Lower lobe of right lung (tissue), 2 donors: ENCODE measurements around the gene LPIN2. TPM values are rescaled to one million over a fixed set of nuclear protein-coding genes. Genes with fewer than 3 reads are reported as not detected.
"Not testable (repeated sequence)": the region's sequence is repeated elsewhere in the genome, so short reads cannot be mapped to it uniquely, and the experiment has no call there.

Source experiments
- ATAC-seq, 2 donors: fragments of 200-7000 bp; cut with Tn5 transposase; one replicate each; pipeline ENCODE4 v1.9.1; 2020 to 2022; ENCODE audit warnings: mild to moderate bottlenecking in 2 of 2, moderate library complexity in 2 of 2
- DNase-seq: peaks from one replicate; pipeline ENCODE4 v3.0.0-alpha.2; 2020
- H3K27ac ChIP-seq: fragments of 200-600 bp; one replicate; pipeline ENCODE4 v1.8.0; 2022
- H3K27me3 ChIP-seq: fragments of 200-600 bp; one replicate; pipeline ENCODE4 v1.8.0; 2022; ENCODE audit warnings: low read depth
- H3K36me3 ChIP-seq: fragments of 200-600 bp; one replicate; pipeline ENCODE4 v1.8.0; 2022; ENCODE audit warnings: mild to moderate bottlenecking
- H3K4me1 ChIP-seq: fragments of 200-600 bp; one replicate; pipeline ENCODE4 v1.8.0; 2022
- H3K4me3 ChIP-seq: fragments of 200-600 bp; one replicate; pipeline ENCODE4 v1.8.0; 2022; ENCODE audit warnings: mild to moderate bottlenecking
- H3K9me3 ChIP-seq: fragments of 200-600 bp; one replicate; pipeline ENCODE4 v1.8.0; 2022
- CTCF ChIP-seq: fragments of 200-600 bp; IDR thresholded peaks from one replicate; pipeline ENCODE4 v1.8.0; 2022; ENCODE audit warnings: antibody characterized with exemption, mild to moderate bottlenecking
- intact Hi-C: fragments of 100-400 bp; cut with DNase I; formaldehyde crosslinking; loops from one replicate; pipeline ENCODE4 v1.11.0; 2022
- total RNA-seq: library from RNA; stranded (reverse); fragmentation: NEBNext Ultra II Directional; extraction: Animal tissue kit (Norgen Biotek cat#: 25700); gene quantifications from one replicate; pipeline ENCODE4 v1.2.1, GENCODE V29; 2021
- donor health status: DM: no; HTN: yes; CAD: no; lungs with severe emphysema.

Gene LPIN2
- total RNA-seq, 1 donor from 2014 or later, result 51.1 TPM

DNA sequence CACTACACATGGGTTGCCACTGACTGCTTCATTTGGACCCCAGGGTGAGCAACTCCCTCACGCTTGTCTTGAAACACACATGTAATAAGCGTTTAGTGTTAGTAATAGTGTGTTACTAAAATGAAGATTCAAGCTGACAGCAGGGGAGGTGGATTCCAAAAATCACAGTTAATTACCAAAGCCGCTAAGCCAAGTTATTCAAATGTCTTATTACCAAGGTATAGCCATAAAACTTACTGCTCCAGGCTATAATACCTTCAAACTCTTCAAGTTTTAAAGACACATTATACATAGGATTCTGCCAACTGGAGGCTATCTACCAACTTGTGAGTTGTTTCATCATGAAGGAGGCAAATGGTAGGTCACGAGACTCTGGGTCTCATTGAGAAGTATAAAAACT lies 2.9 kb downstream of the LPIN2 start:
- no peaks in the 10 kb centered on the region for H3K9me3 ChIP-seq
- ATAC-seq, result no peak
- H3K4me3 ChIP-seq, result peak overlapping the region; percentile 6
- H3K36me3 ChIP-seq, result no peaks in the 10 kb centered on the region
- intact Hi-C loops, result no loop called here
- no peak for DNase-seq
- H3K27me3 ChIP-seq, result no peaks in the 10 kb centered on the region
- TF ChIP-seq CTCF, result no peak
- peaks cover 50% of the 10 kb centered on the region for H3K4me1 ChIP-seq
- no peak overlapping the region for H3K27ac ChIP-seq

DNA sequence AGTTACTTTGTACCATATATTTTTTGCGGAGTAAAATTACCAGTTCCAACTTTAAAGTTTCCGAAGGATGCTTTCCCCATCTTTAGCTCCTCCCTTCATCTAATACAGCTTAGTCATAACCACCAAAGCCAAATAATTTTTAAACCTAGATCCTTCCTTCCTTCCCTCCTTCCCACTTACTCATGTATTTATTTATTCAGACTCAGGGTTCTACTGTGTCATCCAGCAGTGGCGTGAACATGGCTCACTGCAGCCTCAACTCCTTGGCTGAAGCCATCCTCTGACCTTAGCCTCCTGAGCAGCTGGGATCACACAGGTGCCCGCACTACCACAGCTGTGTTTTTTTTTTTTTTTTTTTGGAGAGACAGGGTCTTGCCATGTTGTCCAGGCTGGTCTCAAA lies 4.4 kb downstream of the LPIN2 start:
- intact Hi-C loops, result no loop called here
- peaks cover 41% of the 10 kb centered on the region for H3K4me1 ChIP-seq

DNA sequence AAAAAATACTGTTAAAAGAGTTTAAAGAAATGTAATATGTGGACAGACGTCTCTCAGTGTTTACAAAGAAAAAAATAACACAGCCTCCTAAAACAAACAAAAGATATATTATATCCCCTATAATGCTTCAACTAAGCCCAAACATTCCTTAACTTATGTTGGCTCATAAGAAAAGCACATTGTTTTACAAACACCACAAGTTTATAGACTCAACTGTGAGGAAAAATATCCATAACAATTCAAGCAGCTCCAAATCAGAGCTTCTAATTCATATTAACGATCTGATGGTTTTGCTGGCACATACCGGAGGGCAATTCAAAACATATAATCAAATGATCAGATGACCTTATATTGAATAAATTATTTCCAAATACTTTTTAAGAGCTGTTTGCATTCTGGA lies 5.5 kb downstream of the LPIN2 start:
- no peak for DNase-seq
- H3K4me3 ChIP-seq, result no peak overlapping the region
- H3K27ac ChIP-seq, result no peak overlapping the region
- no peak for ATAC-seq
- no peak for TF ChIP-seq CTCF
- peaks cover 41% of the 10 kb centered on the region for H3K4me1 ChIP-seq
- H3K9me3 ChIP-seq, result no peaks in the 10 kb centered on the region
- intact Hi-C loops, result no loop called here
- H3K27me3 ChIP-seq, result no peaks in the 10 kb centered on the region
- H3K36me3 ChIP-seq, result no peaks in the 10 kb centered on the region

More for the DNA sequence above, 4.4 kb downstream of the LPIN2 start:
- ATAC-seq, result no peak
- Histone ChIP-seq H3K4me3 (no peak overlapping the region), H3K27ac (no peak overlapping the region), H3K36me3 (no peaks in the 10 kb centered on the region), H3K9me3 (no peaks in the 10 kb centered on the region), H3K27me3 (no peaks in the 10 kb centered on the region)
- TF ChIP-seq CTCF, result no peak
- no peak for DNase-seq

GRCh38 chr18:3005462-3005861 lies 7.5 kb downstream of the LPIN2 start:
- intact Hi-C loops, result no loop called here
- Histone ChIP-seq H3K9me3 (no peaks in the 10 kb centered on the region), H3K27me3 (no peaks in the 10 kb centered on the region), H3K27ac (no peak overlapping the region), H3K36me3 (no peaks in the 10 kb centered on the region), H3K4me1 (peaks cover 24% of the 10 kb centered on the region), H3K4me3 (no peak overlapping the region)
- TF ChIP-seq CTCF, result no peak
- DNase-seq (no peak), ATAC-seq (no peak)

DNA sequence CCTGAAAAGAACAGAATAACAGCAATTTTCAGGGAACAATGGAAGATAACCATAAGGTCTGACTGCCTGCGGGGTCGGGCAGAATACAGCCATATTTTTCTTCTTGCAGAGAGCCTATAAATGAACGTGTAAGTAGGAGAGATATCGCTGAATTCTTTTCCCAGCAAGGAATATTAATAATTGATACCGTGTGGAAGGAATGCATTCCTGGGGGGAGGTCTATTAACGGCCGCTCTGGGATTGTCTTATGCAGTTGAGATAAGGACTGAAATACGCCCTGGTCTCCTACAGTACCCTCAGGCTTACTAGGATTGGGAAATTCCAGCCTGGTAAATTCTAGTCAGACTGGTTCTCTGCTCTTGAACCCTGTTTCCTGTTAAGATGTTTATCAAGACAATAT lies 9.2 kb downstream of the LPIN2 start:
- H3K4me3 ChIP-seq, H3K9me3 ChIP-seq, intact Hi-C loops, H3K36me3 ChIP-seq, H3K27me3 ChIP-seq, H3K27ac ChIP-seq, DNase-seq, ATAC-seq: not testable (repeated sequence)
- H3K4me1 ChIP-seq, result peaks cover 15% of the 10 kb centered on the region

DNA sequence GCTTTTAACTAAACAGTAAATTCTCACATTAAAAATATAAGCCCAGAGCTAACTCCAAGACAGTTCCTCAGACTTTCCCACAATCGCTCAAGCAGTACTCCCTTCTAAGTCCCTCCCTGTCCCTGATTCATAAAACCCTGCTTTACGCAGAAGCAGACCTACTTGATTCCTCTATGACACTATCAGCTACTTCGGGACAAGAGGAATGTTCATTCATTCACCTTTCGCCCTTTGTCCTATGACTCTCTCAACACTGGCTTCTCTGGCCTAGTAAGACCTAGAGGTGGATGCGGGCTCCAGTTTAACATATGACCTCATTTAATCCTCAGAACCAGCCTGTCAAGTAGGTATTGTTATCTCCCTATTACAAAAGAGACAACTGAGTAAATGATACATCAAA lies 10.2 kb downstream of the LPIN2 start:
- no peaks in the 10 kb centered on the region for H3K9me3 ChIP-seq
- ATAC-seq, result peak in 1 of 2 donors; percentile 5
- no peak overlapping the region for H3K4me3 ChIP-seq
- H3K27me3 ChIP-seq, result no peaks in the 10 kb centered on the region
- H3K36me3 ChIP-seq, result no peaks in the 10 kb centered on the region
- H3K27ac ChIP-seq, result no peak overlapping the region
- H3K4me1 ChIP-seq, result peaks cover 19% of the 10 kb centered on the region
- DNase-seq, result no peak
- TF ChIP-seq CTCF, result no peak
- intact Hi-C loops, result no loop called here
